ENCODE results near the gene ROR2.

Gene ROR2

DNA sequence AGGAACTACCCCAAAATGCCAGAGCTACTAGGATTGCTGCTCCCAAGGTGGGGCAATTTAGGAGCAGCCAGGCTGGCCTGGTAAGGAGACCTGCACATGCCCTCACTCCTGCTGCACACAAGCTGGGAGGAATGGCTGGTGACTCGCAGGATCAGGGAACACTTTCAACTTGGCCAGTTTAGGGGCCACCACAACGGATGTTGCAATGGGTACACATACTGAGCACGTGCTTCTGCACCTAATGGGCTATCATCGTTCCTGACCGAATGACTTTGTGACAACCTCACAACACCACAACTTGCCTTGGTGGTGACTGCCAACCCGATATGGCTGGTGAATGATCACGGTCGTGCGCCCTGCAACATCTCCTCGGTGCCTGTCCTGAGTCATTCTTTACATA lies 172.0 kb downstream of the ROR2 start:
- TF ChIP-seq POU6F1 (CRISPR knock-in tag; IDR thresholded peaks at IDR 0.05; ENCODE audit: borderline replicate concordance, low read depth) (no peak), RARB (CRISPR knock-in tag; IDR thresholded peaks at IDR 0.05) (no peak), CSDC2 (CRISPR knock-in tag; IDR thresholded peaks at IDR 0.05) (no peak), ZNF70 (CRISPR knock-in tag; IDR thresholded peaks at IDR 0.05) (no peak), ISL1 (CRISPR knock-in tag; IDR thresholded peaks at IDR 0.05) (no peak), CREB5 (CRISPR knock-in tag; IDR thresholded peaks at IDR 0.05; ENCODE audit: low read depth) (no peak), ZNF8 (CRISPR knock-in tag; IDR thresholded peaks at IDR 0.05) (no peak), OSR1 (CRISPR knock-in tag; IDR thresholded peaks at IDR 0.05) (no peak), TCF4 (CRISPR knock-in tag; IDR thresholded peaks at IDR 0.05; ENCODE audit: borderline replicate concordance) (no peak), SNAI2 (CRISPR knock-in tag; IDR thresholded peaks at IDR 0.05) (no peak), PPARA (CRISPR knock-in tag; IDR thresholded peaks at IDR 0.05; ENCODE audit: borderline replicate concordance) (no peak), ZFP30 (CRISPR knock-in tag; IDR thresholded peaks at IDR 0.05) (no peak), TOX (CRISPR knock-in tag; IDR thresholded peaks at IDR 0.05; ENCODE audit: borderline replicate concordance) (no peak), ZC3H10 (CRISPR knock-in tag; IDR thresholded peaks at IDR 0.05) (no peak), BACH2 (CRISPR knock-in tag; IDR thresholded peaks at IDR 0.05; ENCODE audit: borderline replicate concordance) (no peak)

GRCh38 chr9:91777292-91777830 lies 172.7 kb downstream of the ROR2 start:
- TF ChIP-seq POU6F1 (CRISPR knock-in tag; IDR thresholded peaks at IDR 0.05; ENCODE audit: borderline replicate concordance, low read depth) (no peak), ZNF565 (CRISPR knock-in tag; conservative IDR thresholded peaks at IDR 0.05; ENCODE audit: low read depth) (no peak), SNAI2 (CRISPR knock-in tag; IDR thresholded peaks at IDR 0.05) (no peak), ISL1 (CRISPR knock-in tag; IDR thresholded peaks at IDR 0.05) (no peak), ZNF8 (CRISPR knock-in tag; IDR thresholded peaks at IDR 0.05) (no peak), ZC3H10 (CRISPR knock-in tag; IDR thresholded peaks at IDR 0.05) (no peak), RARB (CRISPR knock-in tag; IDR thresholded peaks at IDR 0.05) (no peak), CSDC2 (CRISPR knock-in tag; IDR thresholded peaks at IDR 0.05) (no peak), ARNTL (CRISPR knock-in tag; IDR thresholded peaks at IDR 0.05; ENCODE audit: borderline replicate concordance, low read depth) (no peak), PATZ1 (CRISPR knock-in tag; IDR thresholded peaks at IDR 0.05; ENCODE audit: borderline replicate concordance) (no peak), GLIS3 (CRISPR knock-in tag; IDR thresholded peaks at IDR 0.05) (no peak), TOX (CRISPR knock-in tag; IDR thresholded peaks at IDR 0.05; ENCODE audit: borderline replicate concordance) (no peak), ZNF70 (CRISPR knock-in tag; IDR thresholded peaks at IDR 0.05) (no peak), ZFP3 (CRISPR knock-in tag; IDR thresholded peaks at IDR 0.05) (no peak), ZFP30 (CRISPR knock-in tag; IDR thresholded peaks at IDR 0.05) (no peak), TCF4 (CRISPR knock-in tag; IDR thresholded peaks at IDR 0.05; ENCODE audit: borderline replicate concordance) (no peak), CREB5 (CRISPR knock-in tag; IDR thresholded peaks at IDR 0.05; ENCODE audit: low read depth) (no peak)
- TF ChIP-seq, protein P1, sequence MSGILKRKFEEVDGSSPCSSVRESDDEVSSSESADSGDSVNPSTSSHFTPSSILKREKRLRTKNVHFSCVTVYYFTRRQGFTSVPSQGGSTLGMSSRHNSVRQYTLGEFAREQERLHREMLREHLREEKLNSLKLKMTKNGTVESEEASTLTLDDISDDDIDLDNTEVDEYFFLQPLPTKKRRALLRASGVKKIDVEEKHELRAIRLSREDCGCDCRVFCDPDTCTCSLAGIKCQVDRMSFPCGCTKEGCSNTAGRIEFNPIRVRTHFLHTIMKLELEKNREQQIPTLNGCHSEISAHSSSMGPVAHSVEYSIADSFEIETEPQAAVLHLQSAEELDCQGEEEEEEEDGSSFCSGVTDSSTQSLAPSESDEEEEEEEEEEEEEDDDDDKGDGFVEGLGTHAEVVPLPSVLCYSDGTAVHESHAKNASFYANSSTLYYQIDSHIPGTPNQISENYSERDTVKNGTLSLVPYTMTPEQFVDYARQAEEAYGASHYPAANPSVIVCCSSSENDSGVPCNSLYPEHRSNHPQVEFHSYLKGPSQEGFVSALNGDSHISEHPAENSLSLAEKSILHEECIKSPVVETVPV (CRISPR knock-in tag; IDR thresholded peaks at IDR 0.05) = no peak
- ATAC-seq = no peak

More for the DNA sequence above, 172.0 kb downstream of the ROR2 start:
- ATAC-seq = no peak

Measured in SK-N-SH treated with all-trans-retinoic acid at 6 μM for 48 hours (cell line).